ENCODE results near the gene DICER1. TPM values are rescaled to one million over a fixed set of nuclear protein-coding genes. Genes with fewer than 3 reads are reported as not detected.

DICER1 gene
- total and polyA plus RNA-seq, 12 donors = 7.1 to 81.5 (median 32.1) TPM

- TF ChIP-seq POLR2A (IDR thresholded peaks at IDR 0.05) (no peak), CTCF (IDR thresholded peaks at IDR 0.05) (no peak)
- H3K4me3 ChIP-seq = no peak overlapping the region
- peaks cover 0 to 3% (median 0%) of the 10 kb centered on the region in 3 donors for H3K9me3 ChIP-seq (replicated peaks in 1 of 3)
- H3K4me1 ChIP-seq (replicated peaks in 1 of 2) = peaks cover 18 to 53% of the 10 kb centered on the region in 2 donors
- intact Hi-C loops (cut with DNase I) = no loop called here
- DNase-seq = no peak
- H3K27me3 ChIP-seq = no peaks in the 10 kb centered on the region
- peaks cover 0 to 11% of the 10 kb centered on the region in 2 donors for H3K36me3 ChIP-seq (replicated peaks in 1 of 2)
- WGBS, 4 donors = 83 to 97% (median 89%) methylated on average over 1 of the region's 1 CpG
- H3K27ac ChIP-seq = no peak overlapping the region
Observed at GRCh38 chr14:95136631-95137030, 20.7 kb downstream of the DICER1 start.

GRCh38 chr14:95134304-95134933 is 22.9 kb downstream of the DICER1 start:
- intact Hi-C loops (cut with DNase I) = no loop called here
- no peak for TF ChIP-seq POLR2A (IDR thresholded peaks at IDR 0.05)
- TF ChIP-seq CTCF (IDR thresholded peaks at IDR 0.05) = no peak
- H3K27ac ChIP-seq = no peak overlapping the region
- 89 to 91% (median 91%) methylated on average over 8 of the region's 8 CpGs for WGBS, 4 donors
- H3K4me3 ChIP-seq = no peak overlapping the region
- peaks cover 0 to 3% (median 0%) of the 10 kb centered on the region in 3 donors for H3K9me3 ChIP-seq (replicated peaks in 1 of 3)
- no peak for DNase-seq
- H3K4me1 ChIP-seq (replicated peaks in 1 of 2) = peaks cover 0 to 38% of the 10 kb centered on the region in 2 donors
- no peaks in the 10 kb centered on the region for H3K27me3 ChIP-seq
- peaks cover 0 to 11% of the 10 kb centered on the region in 2 donors for H3K36me3 ChIP-seq (replicated peaks in 1 of 2)

GRCh38 chr14:95133282-95133681 is 24.0 kb downstream of the DICER1 start:
- TF ChIP-seq CTCF (IDR thresholded peaks at IDR 0.05) = no peak
- TF ChIP-seq POLR2A (IDR thresholded peaks at IDR 0.05) = no peak
- H3K36me3 ChIP-seq (replicated peaks in 1 of 2) = peaks cover 0 to 11% of the 10 kb centered on the region in 2 donors

GRCh38 chr14:95132760-95133159 is 24.6 kb downstream of the DICER1 start:
- H3K27ac ChIP-seq = no peak overlapping the region
- no peaks in the 10 kb centered on the region for H3K27me3 ChIP-seq
- peaks cover 14 to 42% of the 10 kb centered on the region in 2 donors for H3K4me1 ChIP-seq (replicated peaks in 1 of 2)
- 85 to 90% (median 89%) methylated on average over 5 of the region's 5 CpGs for WGBS, 4 donors
- H3K9me3 ChIP-seq (replicated peaks in 1 of 3) = peaks cover 0 to 3% (median 0%) of the 10 kb centered on the region in 3 donors
- no peak overlapping the region for H3K4me3 ChIP-seq
- H3K36me3 ChIP-seq (replicated peaks in 1 of 2) = peaks cover 0 to 11% of the 10 kb centered on the region in 2 donors
- intact Hi-C loops (cut with DNase I) = no loop called here
- DNase-seq = no peak
- TF ChIP-seq CTCF (IDR thresholded peaks at IDR 0.05) = no peak
- TF ChIP-seq POLR2A (IDR thresholded peaks at IDR 0.05) = no peak

More at GRCh38 chr14:95133282-95133681, 24.0 kb downstream of the DICER1 start:
- Histone ChIP-seq H3K27me3 (no peaks in the 10 kb centered on the region), H3K4me3 (no peak overlapping the region), H3K9me3 (replicated peaks in 1 of 3) (peaks cover 0 to 3% (median 0%) of the 10 kb centered on the region in 3 donors), H3K27ac (no peak overlapping the region), H3K4me1 (replicated peaks in 1 of 2) (peaks cover 11 to 42% of the 10 kb centered on the region in 2 donors)
- intact Hi-C loops (cut with DNase I) = no loop called here
- 81 to 97% (median 92%) methylated on average over 2 of the region's 2 CpGs for WGBS, 4 donors
- no peak for DNase-seq

Data from adrenal gland (tissue), 12 donors.